ENCODE measurements around the gene FAM78B.

- TF ChIP-seq REST (IDR thresholded peaks at IDR 0.05; ENCODE audit: insufficient read depth in 1 of 2, low read depth in 2 of 2, low read length in 1 of 2) (no peak), TCF7L2 (IDR thresholded peaks at IDR 0.05; ENCODE audit: low read depth, low read length) (0 out of 2 replicates have a peak, but pooled peaks have one; percentile 51)
- TF ChIP-seq, protein P1, sequence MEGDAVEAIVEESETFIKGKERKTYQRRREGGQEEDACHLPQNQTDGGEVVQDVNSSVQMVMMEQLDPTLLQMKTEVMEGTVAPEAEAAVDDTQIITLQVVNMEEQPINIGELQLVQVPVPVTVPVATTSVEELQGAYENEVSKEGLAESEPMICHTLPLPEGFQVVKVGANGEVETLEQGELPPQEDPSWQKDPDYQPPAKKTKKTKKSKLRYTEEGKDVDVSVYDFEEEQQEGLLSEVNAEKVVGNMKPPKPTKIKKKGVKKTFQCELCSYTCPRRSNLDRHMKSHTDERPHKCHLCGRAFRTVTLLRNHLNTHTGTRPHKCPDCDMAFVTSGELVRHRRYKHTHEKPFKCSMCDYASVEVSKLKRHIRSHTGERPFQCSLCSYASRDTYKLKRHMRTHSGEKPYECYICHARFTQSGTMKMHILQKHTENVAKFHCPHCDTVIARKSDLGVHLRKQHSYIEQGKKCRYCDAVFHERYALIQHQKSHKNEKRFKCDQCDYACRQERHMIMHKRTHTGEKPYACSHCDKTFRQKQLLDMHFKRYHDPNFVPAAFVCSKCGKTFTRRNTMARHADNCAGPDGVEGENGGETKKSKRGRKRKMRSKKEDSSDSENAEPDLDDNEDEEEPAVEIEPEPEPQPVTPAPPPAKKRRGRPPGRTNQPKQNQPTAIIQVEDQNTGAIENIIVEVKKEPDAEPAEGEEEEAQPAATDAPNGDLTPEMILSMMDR (IDR thresholded peaks at IDR 0.05) = no peak
These were observed 1.0 kb downstream of the FAM78B start for GRCh38 chr1:166165661-166166328.
